T-helper 2 cell treated with Interferon-gamma antibody and Interleukin-4, amounts not matched to agents 5 μg/mL and 100 μg/mL, for 36 hours (primary cell): ENCODE results near the gene REEP1.
"Not testable (repeated sequence)": the region's sequence is repeated elsewhere in the genome, so short reads cannot be mapped to it uniquely, and the experiment has no call there.

Experiments used
- DNase-seq: peaks from one replicate; pipeline ENCODE4 v3.0.0; 2021; ENCODE audit warnings: low spot score
- H3K27ac Mint-ChIP-seq: one replicate; pipeline ENCODE4 v1.8.0; 2021; ENCODE audit warnings: mild to moderate bottlenecking, mixed read lengths
- H3K27me3 Mint-ChIP-seq: one replicate; pipeline ENCODE4 v1.8.0; 2021; ENCODE audit warnings: low read depth, mixed read lengths
- H3K36me3 Mint-ChIP-seq: one replicate; pipeline ENCODE4 v1.8.0; 2021; ENCODE audit warnings: low read depth, mixed read lengths
- H3K4me1 Mint-ChIP-seq: one replicate; pipeline ENCODE4 v1.8.0; 2021; ENCODE audit warnings: low read depth, mixed read lengths
- H3K4me3 Mint-ChIP-seq: one replicate; pipeline ENCODE4 v1.8.0; 2022; ENCODE audit warnings: mild to moderate bottlenecking, moderate library complexity, mixed read lengths
- H3K9me3 Mint-ChIP-seq: one replicate; pipeline ENCODE4 v1.8.0; 2021; ENCODE audit warnings: mixed read lengths

Gene REEP1

GRCh38 chr2:86274265-86274917 lies 63.0 kb downstream of the REEP1 start:
- Mint-ChIP-seq H3K9me3 (peaks cover 29% of the 10 kb centered on the region), H3K27me3 (no peaks in the 10 kb centered on the region)
- DNase-seq, result no peak

GRCh38 chr2:86272111-86272510 lies 65.3 kb downstream of the REEP1 start:
- Mint-ChIP-seq H3K4me1 (peaks cover 12% of the 10 kb centered on the region), H3K4me3 (no peak overlapping the region), H3K9me3 (peaks cover 33% of the 10 kb centered on the region), H3K27ac (no peak overlapping the region), H3K27me3 (peaks cover 8% of the 10 kb centered on the region), H3K36me3 (peaks cover 14% of the 10 kb centered on the region)
- DNase-seq, result no peak

More at GRCh38 chr2:86274265-86274917, 63.0 kb downstream of the REEP1 start:
- Mint-ChIP-seq H3K36me3 (peaks cover 14% of the 10 kb centered on the region), H3K27ac (no peak overlapping the region), H3K4me1 (peaks cover 12% of the 10 kb centered on the region), H3K4me3 (no peak overlapping the region)

- DNase-seq, result no peak
- peaks cover 33% of the 10 kb centered on the region for H3K9me3 Mint-ChIP-seq
- H3K4me1 Mint-ChIP-seq, result peaks cover 12% of the 10 kb centered on the region
- peaks cover 14% of the 10 kb centered on the region for H3K36me3 Mint-ChIP-seq
- H3K4me3 Mint-ChIP-seq, result no peak overlapping the region
- no peak overlapping the region for H3K27ac Mint-ChIP-seq
- H3K27me3 Mint-ChIP-seq, result peaks cover 9% of the 10 kb centered on the region
Measured at GRCh38 chr2:86271248-86271647, 66.2 kb downstream of the REEP1 start.

- Mint-ChIP-seq H3K4me1 (no peaks in the 10 kb centered on the region), H3K27ac (no peak overlapping the region), H3K27me3 (peaks cover 9% of the 10 kb centered on the region), H3K36me3 (no peaks in the 10 kb centered on the region), H3K4me3 (no peak overlapping the region), H3K9me3 (no peaks in the 10 kb centered on the region)
- DNase-seq, result no peak
Measured at GRCh38 chr2:86263956-86264355, 73.5 kb downstream of the REEP1 start.

- Mint-ChIP-seq H3K9me3 (no peaks in the 10 kb centered on the region), H3K4me3 (no peak overlapping the region), H3K4me1 (no peaks in the 10 kb centered on the region), H3K27me3 (no peaks in the 10 kb centered on the region), H3K36me3 (no peaks in the 10 kb centered on the region), H3K27ac (no peak overlapping the region)
- no peak for DNase-seq
Measured at GRCh38 chr2:86260978-86261377, 76.4 kb downstream of the REEP1 start.

- H3K4me3 Mint-ChIP-seq, result no peak overlapping the region
- no peaks in the 10 kb centered on the region for H3K36me3 Mint-ChIP-seq
- H3K9me3 Mint-ChIP-seq, result no peaks in the 10 kb centered on the region
- H3K4me1 Mint-ChIP-seq, result no peaks in the 10 kb centered on the region
- H3K27ac Mint-ChIP-seq, result no peak overlapping the region
- no peaks in the 10 kb centered on the region for H3K27me3 Mint-ChIP-seq
- no peak for DNase-seq
Measured at GRCh38 chr2:86258106-86258505, 79.3 kb downstream of the REEP1 start.

- Mint-ChIP-seq H3K9me3 (no peaks in the 10 kb centered on the region), H3K27me3 (peaks cover 2% of the 10 kb centered on the region), H3K27ac (no peak overlapping the region), H3K36me3 (no peaks in the 10 kb centered on the region), H3K4me1 (no peaks in the 10 kb centered on the region), H3K4me3 (no peak overlapping the region)
- no peak for DNase-seq
Measured at GRCh38 chr2:86256982-86257381, 80.4 kb downstream of the REEP1 start.

- H3K4me1 Mint-ChIP-seq, result no peaks in the 10 kb centered on the region
- no peaks in the 10 kb centered on the region for H3K36me3 Mint-ChIP-seq
- no peaks in the 10 kb centered on the region for H3K9me3 Mint-ChIP-seq
- H3K27ac Mint-ChIP-seq, result no peak overlapping the region
- no peak for DNase-seq
- H3K27me3 Mint-ChIP-seq, result peaks cover 2% of the 10 kb centered on the region
- no peak overlapping the region for H3K4me3 Mint-ChIP-seq
Measured at GRCh38 chr2:86256300-86256699, 81.1 kb downstream of the REEP1 start.

- Mint-ChIP-seq H3K36me3 (no peaks in the 10 kb centered on the region), H3K4me1 (no peaks in the 10 kb centered on the region), H3K27me3 (peaks cover 8% of the 10 kb centered on the region), H3K4me3 (no peak overlapping the region), H3K9me3 (no peaks in the 10 kb centered on the region), H3K27ac (no peak overlapping the region)
- no peak for DNase-seq
Measured at GRCh38 chr2:86254576-86255538, 82.6 kb downstream of the REEP1 start.

- no peaks in the 10 kb centered on the region for H3K36me3 Mint-ChIP-seq
- no peaks in the 10 kb centered on the region for H3K4me1 Mint-ChIP-seq
- H3K27ac Mint-ChIP-seq, result no peak overlapping the region
- H3K27me3 Mint-ChIP-seq, result peaks cover 9% of the 10 kb centered on the region
- H3K9me3 Mint-ChIP-seq, result no peaks in the 10 kb centered on the region
- DNase-seq, result no peak
- no peak overlapping the region for H3K4me3 Mint-ChIP-seq
Measured at GRCh38 chr2:86253424-86253823, 84.0 kb downstream of the REEP1 start.

- no peak overlapping the region for H3K27ac Mint-ChIP-seq
- no peaks in the 10 kb centered on the region for H3K4me1 Mint-ChIP-seq
- H3K4me3 Mint-ChIP-seq, result no peak overlapping the region
- H3K27me3 Mint-ChIP-seq, result peaks cover 9% of the 10 kb centered on the region
- H3K36me3 Mint-ChIP-seq, result no peaks in the 10 kb centered on the region
- no peak for DNase-seq
- no peaks in the 10 kb centered on the region for H3K9me3 Mint-ChIP-seq
Measured at GRCh38 chr2:86251840-86252266, 85.6 kb downstream of the REEP1 start.

GRCh38 chr2:86249579-86250391 lies 87.6 kb downstream of the REEP1 start:
- Mint-ChIP-seq H3K4me3 (no peak overlapping the region), H3K9me3 (no peaks in the 10 kb centered on the region), H3K4me1 (no peaks in the 10 kb centered on the region), H3K27ac (no peak overlapping the region), H3K36me3 (no peaks in the 10 kb centered on the region), H3K27me3 (peaks cover 9% of the 10 kb centered on the region)
- DNase-seq, result no peak

GRCh38 chr2:86249176-86249575 lies 88.2 kb downstream of the REEP1 start:
- Mint-ChIP-seq H3K9me3 (no peaks in the 10 kb centered on the region), H3K4me3 (no peak overlapping the region), H3K4me1 (no peaks in the 10 kb centered on the region), H3K27me3 (peaks cover 9% of the 10 kb centered on the region), H3K36me3 (no peaks in the 10 kb centered on the region), H3K27ac (no peak overlapping the region)
- no peak for DNase-seq

- H3K4me3 Mint-ChIP-seq, H3K9me3 Mint-ChIP-seq, H3K27me3 Mint-ChIP-seq, H3K36me3 Mint-ChIP-seq, H3K27ac Mint-ChIP-seq, H3K4me1 Mint-ChIP-seq, DNase-seq: not testable (repeated sequence)
Measured at GRCh38 chr2:86245222-86245621, 92.2 kb downstream of the REEP1 start.
